ENCODE measurements around the gene RTN4R. TPM values are rescaled to one million over a fixed set of nuclear protein-coding genes. Genes with fewer than 3 reads are reported as not detected.
A peak's percentile ranks its signal among the peaks of the same experiment; 100 is the strongest.

RTN4R gene
- total RNA-seq, 1 donor from 2014 or later, result 2.9 TPM

DNA sequence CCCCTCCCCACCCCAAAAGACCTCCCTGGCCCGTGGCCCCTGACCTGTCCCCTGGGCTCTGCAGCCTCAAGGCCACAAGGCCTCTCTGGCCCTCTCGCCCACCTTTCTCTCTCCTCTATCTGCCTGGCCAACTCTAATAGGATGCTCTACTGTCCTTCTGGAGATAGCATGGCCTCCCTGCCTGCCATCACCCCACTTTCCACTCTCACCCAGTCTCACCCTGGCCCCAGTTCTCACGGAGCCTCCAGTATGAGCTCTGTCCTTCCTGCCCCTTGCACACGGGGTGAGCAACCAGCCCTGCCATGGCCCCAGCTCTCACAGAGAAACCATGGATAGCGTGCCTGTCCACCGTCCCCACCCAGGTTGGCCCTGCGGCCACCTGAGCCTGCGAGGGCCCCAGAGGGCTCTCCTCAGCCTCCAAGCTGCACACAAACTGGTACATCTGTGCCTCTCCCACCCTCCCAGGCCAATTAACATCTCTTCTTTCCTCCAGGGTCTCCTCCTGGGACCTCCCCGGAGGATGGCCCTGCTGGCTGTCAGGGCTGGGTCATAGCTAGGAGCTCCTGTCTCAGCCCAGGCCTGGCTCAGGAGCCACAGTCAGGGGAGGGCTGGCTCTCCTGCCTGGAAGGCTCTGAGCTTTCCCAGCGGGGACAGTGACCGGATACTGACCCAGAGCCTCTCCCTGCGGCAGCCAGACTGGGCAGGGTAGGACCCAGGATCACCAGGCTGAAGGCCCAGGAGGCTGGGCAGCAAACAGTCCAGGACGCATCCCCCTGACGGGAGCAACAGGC lies 22.3 kb downstream of the RTN4R start:
- Mint-ChIP-seq H3K9me3 (ENCODE audit: unreplicated experiment) (peaks cover 2% of the 10 kb centered on the region), H3K4me3 (ENCODE audit: unreplicated experiment) (peak overlapping the region; percentile 24), H3K27ac (ENCODE audit: unreplicated experiment) (no peak overlapping the region), H3K36me3 (ENCODE audit: low read depth, unreplicated experiment) (no peaks in the 10 kb centered on the region), H3K4me1 (ENCODE audit: low read depth, unreplicated experiment) (peaks cover 22% of the 10 kb centered on the region), H3K27me3 (ENCODE audit: low read depth, unreplicated experiment) (peaks cover 2% of the 10 kb centered on the region)
- H3K27me3 ChIP-seq (ENCODE audit: insufficient read depth, low read length), result peaks cover 2% of the 10 kb centered on the region
- H3K4me3 ChIP-seq (ENCODE audit: insufficient read depth, low read depth, low read length), result no peak overlapping the region
- no peak overlapping the region for H2AFZ ChIP-seq (ENCODE audit: low read depth, low read length)
- no peak overlapping the region for H3K9ac ChIP-seq (ENCODE audit: low read length)
- FAIRE-seq, result no peak
- no peaks in the 10 kb centered on the region for H3K79me2 ChIP-seq (ENCODE audit: insufficient read depth, low read length)
- no peaks in the 10 kb centered on the region for H3K36me3 ChIP-seq (ENCODE audit: insufficient read depth, low read length)
- H3K4me1 ChIP-seq (ENCODE audit: insufficient read depth, low read length), result peaks cover 27% of the 10 kb centered on the region
- no peak for TF ChIP-seq EZH2 (IDR thresholded peaks at IDR 0.05; ENCODE audit: insufficient read depth, low read length)
- TF ChIP-seq, protein P1, sequence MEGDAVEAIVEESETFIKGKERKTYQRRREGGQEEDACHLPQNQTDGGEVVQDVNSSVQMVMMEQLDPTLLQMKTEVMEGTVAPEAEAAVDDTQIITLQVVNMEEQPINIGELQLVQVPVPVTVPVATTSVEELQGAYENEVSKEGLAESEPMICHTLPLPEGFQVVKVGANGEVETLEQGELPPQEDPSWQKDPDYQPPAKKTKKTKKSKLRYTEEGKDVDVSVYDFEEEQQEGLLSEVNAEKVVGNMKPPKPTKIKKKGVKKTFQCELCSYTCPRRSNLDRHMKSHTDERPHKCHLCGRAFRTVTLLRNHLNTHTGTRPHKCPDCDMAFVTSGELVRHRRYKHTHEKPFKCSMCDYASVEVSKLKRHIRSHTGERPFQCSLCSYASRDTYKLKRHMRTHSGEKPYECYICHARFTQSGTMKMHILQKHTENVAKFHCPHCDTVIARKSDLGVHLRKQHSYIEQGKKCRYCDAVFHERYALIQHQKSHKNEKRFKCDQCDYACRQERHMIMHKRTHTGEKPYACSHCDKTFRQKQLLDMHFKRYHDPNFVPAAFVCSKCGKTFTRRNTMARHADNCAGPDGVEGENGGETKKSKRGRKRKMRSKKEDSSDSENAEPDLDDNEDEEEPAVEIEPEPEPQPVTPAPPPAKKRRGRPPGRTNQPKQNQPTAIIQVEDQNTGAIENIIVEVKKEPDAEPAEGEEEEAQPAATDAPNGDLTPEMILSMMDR (IDR thresholded peaks at IDR 0.05; ENCODE audit: insufficient read depth, low read depth, low read length), result no peak
- no peak overlapping the region for H3K4me2 ChIP-seq (ENCODE audit: low read length)
- H4K20me1 ChIP-seq (ENCODE audit: insufficient read depth, low read length), result no peaks in the 10 kb centered on the region
- H3K27ac ChIP-seq (ENCODE audit: low read depth, low read length), result no peak overlapping the region
- H3K9me3 ChIP-seq (ENCODE audit: insufficient read depth, low read depth, low read length), result no peaks in the 10 kb centered on the region
- DNase-seq (ENCODE audit: low read depth), result no peak

GRCh38 chr22:20244691-20245576 lies 23.2 kb downstream of the RTN4R start:
- H3K4me2 ChIP-seq (ENCODE audit: low read length), result no peak overlapping the region
- H3K9me3 ChIP-seq (ENCODE audit: insufficient read depth, low read depth, low read length), result no peaks in the 10 kb centered on the region
- H3K27ac Mint-ChIP-seq (ENCODE audit: unreplicated experiment), result peak overlapping the region; percentile 58
- DNase-seq (ENCODE audit: low read depth) (no peak), FAIRE-seq (no peak)
- H3K36me3 Mint-ChIP-seq (ENCODE audit: low read depth, unreplicated experiment), result no peaks in the 10 kb centered on the region
- H3K4me3 Mint-ChIP-seq (ENCODE audit: unreplicated experiment), result peak overlapping the region; percentile 60
- TF ChIP-seq EZH2 (IDR thresholded peaks at IDR 0.05; ENCODE audit: insufficient read depth, low read length), result no peak
- TF ChIP-seq, protein P1 (IDR thresholded peaks at IDR 0.05; ENCODE audit: insufficient read depth, low read depth, low read length), result no peak
- peaks cover 27% of the 10 kb centered on the region for H3K4me1 ChIP-seq (ENCODE audit: insufficient read depth, low read length)
- peak overlapping the region; percentile 24 for H2AFZ ChIP-seq (ENCODE audit: low read depth, low read length)
- no peak overlapping the region for H3K4me3 ChIP-seq (ENCODE audit: insufficient read depth, low read depth, low read length)
- H3K9me3 Mint-ChIP-seq (ENCODE audit: unreplicated experiment), result no peaks in the 10 kb centered on the region
- peaks cover 2% of the 10 kb centered on the region for H3K27me3 Mint-ChIP-seq (ENCODE audit: low read depth, unreplicated experiment)
- no peaks in the 10 kb centered on the region for H3K79me2 ChIP-seq (ENCODE audit: insufficient read depth, low read length)
- H3K27me3 ChIP-seq (ENCODE audit: insufficient read depth, low read length), result no peaks in the 10 kb centered on the region
- no peaks in the 10 kb centered on the region for H4K20me1 ChIP-seq (ENCODE audit: insufficient read depth, low read length)
- no peaks in the 10 kb centered on the region for H3K36me3 ChIP-seq (ENCODE audit: insufficient read depth, low read length)
- peaks cover 22% of the 10 kb centered on the region for H3K4me1 Mint-ChIP-seq (ENCODE audit: low read depth, unreplicated experiment)
- no peak overlapping the region for H3K9ac ChIP-seq (ENCODE audit: low read length)
- no peak overlapping the region for H3K27ac ChIP-seq (ENCODE audit: low read depth, low read length)
